SK-N-SH (cell line): ENCODE measurements around the gene SALL3. TPM values are rescaled to one million over a fixed set of nuclear protein-coding genes. Genes with fewer than 3 reads are reported as not detected.

ENCODE experiments used
- CTCF ChIA-PET: fragments of 300-600, 350-600 bp; formaldehyde crosslinking; extraction: SDS; loops from one replicate; lab custom pipeline; 2021; lab: Yijun Ruan, JAX
- POLR2A ChIA-PET: fragments of 350-600 bp; sonication (Branson Sonifier 250); formaldehyde crosslinking; extraction: SDS; loops from one replicate; lab custom pipeline; 2020; ENCODE audit warnings: antibody characterized with exemption, inconsistent platforms; lab: Yijun Ruan, JAX
- DNase-seq: peaks from one replicate; pipeline ENCODE4 v3.0.0; 2012
- H2AFZ ChIP-seq: fragments of 200-600 bp; sonication (generic); 2 replicates; pipeline ENCODE4 v1.8.1; 2016; ENCODE audit warnings: antibody characterized with exemption, mild to moderate bottlenecking, low read depth
- H3F3A ChIP-seq: fragments of 200-600 bp; sonication (generic); replicated peaks from 2 replicates; pipeline ENCODE3; 2016; ENCODE audit warnings: antibody characterized with exemption, mild to moderate bottlenecking; ENCODE audit not compliant: insufficient read depth
- H3K27ac ChIP-seq, 2 experiments: fragments of 200-500 bp in 1 of 2; fragments of 200-600 bp in 1 of 2; sonication (Bioruptor generic) in 1 of 2; sonication (generic), shearing (Covaris generic) in 1 of 2; 2 replicates each; pipeline versions ENCODE4 v1.5.1 to v1.6.1; 2014 to 2016; ENCODE audit warnings: low read depth in 2 of 2, inconsistent platforms in 1 of 2, low read length in 1 of 2, mild to moderate bottlenecking in 1 of 2, mixed read lengths in 1 of 2
- H3K27me3 ChIP-seq: fragments of 200-600 bp; sonication (generic), shearing (Covaris generic); 2 replicates; pipeline ENCODE4 v1.6.1; 2016; ENCODE audit warnings: mixed run types; ENCODE audit not compliant: insufficient read depth
- H3K36me3 ChIP-seq, 2 experiments: fragments of 200-500 bp in 1 of 2; fragments of 200-600 bp in 1 of 2; sonication (Bioruptor generic) in 1 of 2; sonication (generic) in 1 of 2; replicated peaks in 1 of 2; 2 replicates each; pipeline versions ENCODE3 to v1.5.1; 2014 to 2016; ENCODE audit warnings: low read length in 1 of 2, mild to moderate bottlenecking in 1 of 2; ENCODE audit not compliant: insufficient read depth in 2 of 2, control insufficient read depth in 1 of 2
- H3K4me1 ChIP-seq, 2 experiments: fragments of 200-500 bp in 1 of 2; fragments of 200-600 bp in 1 of 2; sonication (Bioruptor generic) in 1 of 2; sonication (generic), shearing (Covaris generic) in 1 of 2; 2 replicates each; pipeline versions ENCODE4 v1.5.1 to v1.6.1; 2014 to 2016; ENCODE audit warnings: low read depth in 1 of 2, low read length in 1 of 2, mixed run types in 1 of 2; ENCODE audit not compliant: insufficient read depth in 2 of 2, control insufficient read depth in 1 of 2
- H3K4me2 ChIP-seq: fragments of 200-600 bp; sonication (generic), shearing (Covaris generic); 2 replicates; pipeline ENCODE4 v1.6.1; 2017; ENCODE audit warnings: mixed run types
- H3K4me3 ChIP-seq, 2 experiments: fragments of 200-500 bp in 1 of 2; fragments of 200-600 bp in 1 of 2; sonication (Bioruptor generic) in 1 of 2; sonication (generic), shearing (Covaris generic) in 1 of 2; 2 replicates each; pipeline versions ENCODE4 v1.5.1 to v1.8.1; 2014 to 2016; ENCODE audit warnings: low read depth in 2 of 2, inconsistent platforms in 1 of 2, low read length in 1 of 2, mild to moderate bottlenecking in 1 of 2, mixed read lengths in 1 of 2, moderate library complexity in 1 of 2
- H3K79me2 ChIP-seq: fragments of 200-600 bp; sonication (generic); 2 replicates; pipeline ENCODE4 v1.8.1; 2017; ENCODE audit warnings: mild to moderate bottlenecking; ENCODE audit not compliant: insufficient read depth
- H3K9ac ChIP-seq: fragments of 200-600 bp; sonication (generic); 2 replicates; pipeline ENCODE4 v1.6.1; 2017; ENCODE audit warnings: mixed run types
- H3K9me2 ChIP-seq: fragments of 200-600 bp; sonication (generic); 2 replicates; pipeline ENCODE4 v1.6.1; 2017; ENCODE audit warnings: mixed run types
- H3K9me3 ChIP-seq: fragments of 200-600 bp; sonication (generic); 2 replicates; pipeline ENCODE4 v1.6.1; 2017; ENCODE audit warnings: mixed run types, mild to moderate bottlenecking, moderate library complexity
- H4K20me1 ChIP-seq: fragments of 200-600 bp; sonication (generic); 2 replicates; pipeline ENCODE4 v1.6.1; 2017; ENCODE audit warnings: mild to moderate bottlenecking, mixed run types; ENCODE audit not compliant: insufficient read depth
- EP300 ChIP-seq, 2 experiments: IDR thresholded peaks; 2 replicates each; pipeline versions ENCODE4 v1.4.0 to v1.6.1; 2012; ENCODE audit warnings: borderline replicate concordance in 1 of 2, low read depth in 1 of 2, low read length in 1 of 2
- FOSL2 ChIP-seq: IDR thresholded peaks from 2 replicates; pipeline ENCODE4 v1.4.0; 2012; ENCODE audit warnings: low read depth, mild to moderate bottlenecking, moderate library complexity, borderline replicate concordance
- FOXJ3 ChIP-seq: sonication (generic); formaldehyde crosslinking; IDR thresholded peaks from 2 replicates; pipeline ENCODE4 v1.5.1; 2020; ENCODE audit warnings: mild to moderate bottlenecking, missing genetic modification reagents
- FOXM1 ChIP-seq: IDR thresholded peaks from 2 replicates; pipeline ENCODE4 v1.4.0; 2012; ENCODE audit warnings: low read depth, mild to moderate bottlenecking
- GATA2 ChIP-seq: sonication (generic); formaldehyde crosslinking; IDR thresholded peaks from 2 replicates; pipeline ENCODE4 v1.5.0; 2020; ENCODE audit warnings: mild to moderate bottlenecking, missing genetic modification reagents
- IRF3 ChIP-seq: fragments of 150-350 bp; IDR thresholded peaks from 2 replicates; pipeline ENCODE4 v1.6.1; 2016; ENCODE audit warnings: mild to moderate bottlenecking, low read depth, low read length
- MAX ChIP-seq: IDR thresholded peaks from 2 replicates; pipeline ENCODE4 v1.4.0; 2012; ENCODE audit warnings: low read depth
- MXI1 ChIP-seq: IDR thresholded peaks from 2 replicates; pipeline ENCODE4 v1.6.1; 2012; ENCODE audit warnings: mild to moderate bottlenecking, low read depth, low read length, improper control_type of control experiment
- RAD21 ChIP-seq: IDR thresholded peaks from 2 replicates; pipeline ENCODE4 v1.6.1; 2012; ENCODE audit warnings: mild to moderate bottlenecking, low read length
- RCOR1 ChIP-seq: fragments of 150-350 bp; IDR thresholded peaks from 2 replicates; pipeline ENCODE4 v1.6.1; 2017; ENCODE audit warnings: antibody characterized with exemption, low read length
- TEAD4 ChIP-seq: IDR thresholded peaks from 2 replicates; pipeline ENCODE4 v1.4.0; 2012; ENCODE audit warnings: mild to moderate bottlenecking, borderline replicate concordance; ENCODE audit not compliant: insufficient read depth
- YY1 ChIP-seq: IDR thresholded peaks from 2 replicates; pipeline ENCODE4 v1.4.0; 2012; ENCODE audit warnings: low read depth, mild to moderate bottlenecking
- WGBS: methylation state at CpG from one replicate; pipeline ENCODE4 v1.1.6; 2017; ENCODE audit warnings: low lambda C conversion rate; 5-methylcytosine and 5-hydroxymethylcytosine counted together
- polyA plus RNA-seq, 3 experiments: library from polyadenylated mRNA; depleted of rRNA; stranded (reverse); fragments of >200 nt; gene quantifications; 2 replicates each; pipeline ENCODE4 v1.2.3, GENCODE V29; 2012
- TF ChIP-seq, protein P1 (sequence below): IDR thresholded peaks from 2 replicates; pipeline ENCODE4 v1.4.0; 2012; ENCODE audit warnings: low read depth, borderline replicate concordance
- TF ChIP-seq, protein P2 (sequence below): IDR thresholded peaks from 2 replicates; pipeline ENCODE4 v1.6.1; 2012; ENCODE audit warnings: mild to moderate bottlenecking, low read depth, low read length, moderate library complexity

The SALL3 gene
- polyA plus RNA-seq, 1 of the 3 experiments (the other 2 are of a cell fraction): not detected

- Histone ChIP-seq H3K79me2 (no peaks in the 10 kb centered on the region), H3K27ac (no peak overlapping the region), H3K4me3 (no peak overlapping the region), H3K9me2 (no peaks in the 10 kb centered on the region), H3K36me3 (no peaks in the 10 kb centered on the region), H2AFZ (no peak overlapping the region), H4K20me1 (0 out of 2 replicates have a peak, but pooled peaks cover 3% of the 10 kb centered on the region), H3K4me2 (no peak overlapping the region), H3K9ac (no peak overlapping the region), H3K9me3 (no peaks in the 10 kb centered on the region), H3K27me3 (peaks cover 92% of the 10 kb centered on the region), H3F3A (no peaks in the 10 kb centered on the region), H3K4me1 (no peaks in the 10 kb centered on the region)
- TF ChIP-seq RCOR1 (no peak), EP300 (IDR thresholded peaks at IDR 0.05; ENCODE audit: borderline replicate concordance in 1 of 2, low read depth in 1 of 2, low read length in 1 of 2) (no peak), FOXJ3 (no peak), MAX (no peak), MXI1 (no peak), GATA2 (no peak), FOXM1 (no peak), IRF3 (no peak), RAD21 (no peak), TEAD4 (no peak), YY1 (no peak), FOSL2 (no peak)
- TF ChIP-seq, protein P1, sequence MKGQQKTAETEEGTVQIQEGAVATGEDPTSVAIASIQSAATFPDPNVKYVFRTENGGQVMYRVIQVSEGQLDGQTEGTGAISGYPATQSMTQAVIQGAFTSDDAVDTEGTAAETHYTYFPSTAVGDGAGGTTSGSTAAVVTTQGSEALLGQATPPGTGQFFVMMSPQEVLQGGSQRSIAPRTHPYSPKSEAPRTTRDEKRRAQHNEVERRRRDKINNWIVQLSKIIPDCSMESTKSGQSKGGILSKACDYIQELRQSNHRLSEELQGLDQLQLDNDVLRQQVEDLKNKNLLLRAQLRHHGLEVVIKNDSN: no peak
- TF ChIP-seq, protein P2, sequence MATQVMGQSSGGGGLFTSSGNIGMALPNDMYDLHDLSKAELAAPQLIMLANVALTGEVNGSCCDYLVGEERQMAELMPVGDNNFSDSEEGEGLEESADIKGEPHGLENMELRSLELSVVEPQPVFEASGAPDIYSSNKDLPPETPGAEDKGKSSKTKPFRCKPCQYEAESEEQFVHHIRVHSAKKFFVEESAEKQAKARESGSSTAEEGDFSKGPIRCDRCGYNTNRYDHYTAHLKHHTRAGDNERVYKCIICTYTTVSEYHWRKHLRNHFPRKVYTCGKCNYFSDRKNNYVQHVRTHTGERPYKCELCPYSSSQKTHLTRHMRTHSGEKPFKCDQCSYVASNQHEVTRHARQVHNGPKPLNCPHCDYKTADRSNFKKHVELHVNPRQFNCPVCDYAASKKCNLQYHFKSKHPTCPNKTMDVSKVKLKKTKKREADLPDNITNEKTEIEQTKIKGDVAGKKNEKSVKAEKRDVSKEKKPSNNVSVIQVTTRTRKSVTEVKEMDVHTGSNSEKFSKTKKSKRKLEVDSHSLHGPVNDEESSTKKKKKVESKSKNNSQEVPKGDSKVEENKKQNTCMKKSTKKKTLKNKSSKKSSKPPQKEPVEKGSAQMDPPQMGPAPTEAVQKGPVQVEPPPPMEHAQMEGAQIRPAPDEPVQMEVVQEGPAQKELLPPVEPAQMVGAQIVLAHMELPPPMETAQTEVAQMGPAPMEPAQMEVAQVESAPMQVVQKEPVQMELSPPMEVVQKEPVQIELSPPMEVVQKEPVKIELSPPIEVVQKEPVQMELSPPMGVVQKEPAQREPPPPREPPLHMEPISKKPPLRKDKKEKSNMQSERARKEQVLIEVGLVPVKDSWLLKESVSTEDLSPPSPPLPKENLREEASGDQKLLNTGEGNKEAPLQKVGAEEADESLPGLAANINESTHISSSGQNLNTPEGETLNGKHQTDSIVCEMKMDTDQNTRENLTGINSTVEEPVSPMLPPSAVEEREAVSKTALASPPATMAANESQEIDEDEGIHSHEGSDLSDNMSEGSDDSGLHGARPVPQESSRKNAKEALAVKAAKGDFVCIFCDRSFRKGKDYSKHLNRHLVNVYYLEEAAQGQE: no peak
- ChIA-PET CTCF (no interaction called here), POLR2A (no interaction called here)
- 5% methylated on average over 9 of the region's 77 CpGs for WGBS
- DNase-seq: no peak
Measured at GRCh38 chr18:78974115-78974761, 5.4 kb upstream of the SALL3 start.
